Type B pancreatic cell (in vitro differentiated cells): Measurements from ENCODE around the gene TMEM203. TPM values are rescaled to one million over a fixed set of nuclear protein-coding genes. Genes with fewer than 3 reads are reported as not detected.
A peak's percentile ranks its signal among the peaks of the same experiment; 100 is the strongest.

Source experiments
- DNase-seq: peaks from one replicate; pipeline ENCODE4 v3.0.0; 2021; ENCODE audit warnings: mixed read lengths; ENCODE audit not compliant: unreplicated experiment; ENCODE audit errors: extremely low spot score
- H3K27ac Mint-ChIP-seq: 2 replicates; pipeline ENCODE4 v1.8.0; 2021; ENCODE audit warnings: mild to moderate bottlenecking, mixed read lengths
- H3K27me3 Mint-ChIP-seq: 2 replicates; pipeline ENCODE4 v1.8.0; 2021; ENCODE audit warnings: mixed read lengths
- H3K36me3 Mint-ChIP-seq: 2 replicates; pipeline ENCODE4 v1.8.0; 2021; ENCODE audit warnings: mixed read lengths
- H3K4me1 Mint-ChIP-seq: one replicate; pipeline ENCODE4 v1.8.0; 2021; ENCODE audit warnings: mixed read lengths; ENCODE audit not compliant: unreplicated experiment
- H3K4me3 Mint-ChIP-seq: 2 replicates; pipeline ENCODE4 v1.8.0; 2021; ENCODE audit warnings: mild to moderate bottlenecking, mixed read lengths
- H3K9me3 Mint-ChIP-seq: 2 replicates; pipeline ENCODE4 v1.8.0; 2021; ENCODE audit warnings: mixed read lengths
- total RNA-seq: library from RNA; stranded (reverse); gene quantifications from 2 replicates; pipeline ENCODE4 v1.2.1, GENCODE V29; 2021; ENCODE audit warnings: low replicate concordance
- TF ChIP-seq, protein P1 (sequence below): fragments of 200-600 bp; sonication (generic); conservative IDR thresholded peaks from 2 replicates; pipeline ENCODE4 v1.5.0; 2021; ENCODE audit warnings: antibody characterized with exemption, mild to moderate bottlenecking

TMEM203 gene
- total RNA-seq, 1 donor from 2014 or later = 46.3 TPM

DNA sequence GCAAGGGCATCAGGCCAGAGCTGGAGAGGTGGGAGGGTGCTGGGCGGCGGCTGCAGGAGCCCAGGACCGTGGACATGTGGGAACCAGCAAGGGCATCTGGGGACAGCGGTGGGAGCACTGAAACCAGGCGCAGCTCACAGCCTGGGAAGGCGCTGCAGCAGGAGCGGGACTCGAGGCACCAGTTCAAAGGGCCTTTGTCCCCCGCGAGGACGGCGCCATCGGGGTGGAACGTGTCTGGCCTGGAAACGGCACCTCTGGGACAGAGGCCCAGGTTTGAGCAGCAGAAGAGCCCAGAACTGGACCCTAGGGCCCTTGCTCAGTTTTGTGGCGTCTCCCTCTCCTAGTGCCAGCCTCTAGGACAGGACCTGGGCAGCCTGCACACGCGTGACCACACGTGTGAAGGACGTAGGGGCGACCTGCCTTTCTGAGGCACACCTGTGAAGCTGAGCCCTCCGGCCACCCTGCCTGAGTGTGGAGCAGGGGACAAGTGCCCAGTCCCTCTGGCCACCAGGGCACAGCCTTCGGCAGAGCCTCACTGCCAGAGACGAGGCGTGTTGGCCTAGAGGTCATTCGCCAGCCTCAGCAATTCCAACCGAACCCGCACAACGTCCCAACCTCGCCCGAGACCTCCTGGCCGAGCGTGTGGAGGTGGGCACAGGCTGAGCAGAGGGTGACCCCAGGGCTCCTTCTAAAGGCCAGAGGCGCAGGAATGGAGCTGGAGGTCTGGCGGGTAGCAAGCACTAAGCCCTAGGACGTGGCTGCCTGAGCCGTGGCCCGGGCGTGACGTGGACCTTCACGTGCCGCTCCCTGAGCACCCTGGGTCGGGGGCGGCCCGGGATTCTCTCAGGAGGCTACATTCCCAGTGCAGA is 31.4 kb downstream of the TMEM203 start:
- no peak overlapping the region for H3K27ac Mint-ChIP-seq
- H3K36me3 Mint-ChIP-seq = no peaks in the 10 kb centered on the region
- TF ChIP-seq, protein P1, sequence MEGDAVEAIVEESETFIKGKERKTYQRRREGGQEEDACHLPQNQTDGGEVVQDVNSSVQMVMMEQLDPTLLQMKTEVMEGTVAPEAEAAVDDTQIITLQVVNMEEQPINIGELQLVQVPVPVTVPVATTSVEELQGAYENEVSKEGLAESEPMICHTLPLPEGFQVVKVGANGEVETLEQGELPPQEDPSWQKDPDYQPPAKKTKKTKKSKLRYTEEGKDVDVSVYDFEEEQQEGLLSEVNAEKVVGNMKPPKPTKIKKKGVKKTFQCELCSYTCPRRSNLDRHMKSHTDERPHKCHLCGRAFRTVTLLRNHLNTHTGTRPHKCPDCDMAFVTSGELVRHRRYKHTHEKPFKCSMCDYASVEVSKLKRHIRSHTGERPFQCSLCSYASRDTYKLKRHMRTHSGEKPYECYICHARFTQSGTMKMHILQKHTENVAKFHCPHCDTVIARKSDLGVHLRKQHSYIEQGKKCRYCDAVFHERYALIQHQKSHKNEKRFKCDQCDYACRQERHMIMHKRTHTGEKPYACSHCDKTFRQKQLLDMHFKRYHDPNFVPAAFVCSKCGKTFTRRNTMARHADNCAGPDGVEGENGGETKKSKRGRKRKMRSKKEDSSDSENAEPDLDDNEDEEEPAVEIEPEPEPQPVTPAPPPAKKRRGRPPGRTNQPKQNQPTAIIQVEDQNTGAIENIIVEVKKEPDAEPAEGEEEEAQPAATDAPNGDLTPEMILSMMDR = no peak
- DNase-seq = no peak
- peaks cover 26% of the 10 kb centered on the region for H3K27me3 Mint-ChIP-seq
- no peaks in the 10 kb centered on the region for H3K9me3 Mint-ChIP-seq
- H3K4me3 Mint-ChIP-seq = no peak overlapping the region
- no peaks in the 10 kb centered on the region for H3K4me1 Mint-ChIP-seq

DNA sequence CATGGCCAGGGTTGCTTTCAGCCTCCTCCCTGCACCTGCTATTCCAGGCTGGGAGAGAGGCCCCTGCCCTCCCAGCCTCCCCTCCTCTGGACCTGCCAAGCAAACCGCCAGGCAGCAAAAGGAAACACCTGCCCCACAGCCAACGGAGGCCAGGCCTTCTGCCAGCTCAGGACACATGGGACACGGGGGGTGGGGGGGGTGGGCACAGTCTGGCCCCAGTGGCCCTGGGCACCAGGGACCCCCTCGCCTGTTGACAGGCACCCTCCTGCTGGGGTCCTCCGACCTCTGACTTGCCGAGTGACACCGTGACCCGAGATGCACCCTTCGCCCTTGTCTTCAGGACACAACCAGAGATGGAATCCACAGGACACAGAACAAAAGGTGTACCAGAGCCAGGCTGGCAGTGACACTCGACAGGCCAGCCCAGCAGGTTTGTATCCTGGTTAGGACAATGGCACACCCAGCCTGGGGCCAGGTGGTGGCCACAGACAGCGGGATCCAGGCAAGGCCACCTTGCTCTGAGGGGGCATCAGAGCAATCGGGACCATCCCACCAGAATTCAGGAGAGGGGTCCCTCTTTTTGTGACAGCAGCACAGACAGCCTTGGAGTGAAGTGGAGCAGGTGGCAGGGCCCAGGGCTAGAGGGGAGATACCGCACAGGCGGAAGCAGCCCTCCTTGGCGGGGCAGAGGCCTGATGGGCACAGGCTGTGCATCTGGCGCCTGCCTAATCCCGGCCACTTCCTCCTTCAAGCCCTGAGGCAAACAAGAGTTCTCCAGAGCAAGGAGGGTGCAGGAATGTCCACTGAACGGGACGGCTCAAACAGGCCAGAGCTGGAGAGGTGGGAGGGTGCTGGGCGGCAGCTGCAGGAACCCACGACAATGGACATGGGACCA is 32.3 kb downstream of the TMEM203 start:
- no peak for DNase-seq
- Mint-ChIP-seq H3K4me3 (no peak overlapping the region), H3K4me1 (no peaks in the 10 kb centered on the region), H3K9me3 (no peaks in the 10 kb centered on the region), H3K27me3 (peaks cover 26% of the 10 kb centered on the region), H3K36me3 (no peaks in the 10 kb centered on the region), H3K27ac (no peak overlapping the region)
- TF ChIP-seq, protein P1 = no peak

DNA sequence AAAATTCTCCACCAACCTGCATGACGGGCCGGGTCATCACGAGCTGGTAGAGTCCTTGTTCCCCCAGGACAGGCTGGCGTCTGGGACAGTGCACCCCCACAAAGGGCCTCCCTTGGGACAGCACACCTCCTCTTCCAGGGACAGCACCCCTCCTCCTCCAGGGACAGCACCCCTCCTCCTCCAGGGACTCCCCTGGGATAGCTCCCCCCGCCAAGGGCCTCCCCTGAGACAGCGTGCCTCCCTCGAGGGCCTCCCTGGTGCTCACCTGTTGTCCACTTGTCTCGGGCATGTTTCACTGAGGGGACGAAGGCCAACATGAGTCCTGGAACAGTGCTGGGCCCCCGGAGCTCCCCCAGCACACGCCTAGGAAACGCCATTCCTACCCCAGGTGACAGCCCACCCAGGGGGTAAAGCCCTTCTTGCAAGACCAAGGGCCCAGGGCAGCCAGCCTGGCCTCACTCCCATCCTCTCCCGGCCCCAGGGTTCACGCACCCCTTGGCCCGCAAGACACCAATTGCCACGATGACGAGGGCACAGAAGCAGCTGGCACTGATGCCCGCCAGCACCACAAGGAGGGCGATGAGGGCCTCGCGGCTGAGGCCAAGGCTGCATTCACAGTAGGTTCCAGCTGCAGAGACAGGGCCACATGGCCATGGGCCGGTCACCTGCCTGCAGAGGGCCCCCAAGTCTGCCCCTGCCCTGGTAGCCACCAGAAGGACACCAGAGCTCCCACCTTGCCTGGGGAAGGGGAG is 34.1 kb downstream of the TMEM203 start:
- peaks cover 31% of the 10 kb centered on the region for H3K27me3 Mint-ChIP-seq
- H3K27ac Mint-ChIP-seq = no peak overlapping the region
- H3K4me3 Mint-ChIP-seq = no peak overlapping the region

DNA sequence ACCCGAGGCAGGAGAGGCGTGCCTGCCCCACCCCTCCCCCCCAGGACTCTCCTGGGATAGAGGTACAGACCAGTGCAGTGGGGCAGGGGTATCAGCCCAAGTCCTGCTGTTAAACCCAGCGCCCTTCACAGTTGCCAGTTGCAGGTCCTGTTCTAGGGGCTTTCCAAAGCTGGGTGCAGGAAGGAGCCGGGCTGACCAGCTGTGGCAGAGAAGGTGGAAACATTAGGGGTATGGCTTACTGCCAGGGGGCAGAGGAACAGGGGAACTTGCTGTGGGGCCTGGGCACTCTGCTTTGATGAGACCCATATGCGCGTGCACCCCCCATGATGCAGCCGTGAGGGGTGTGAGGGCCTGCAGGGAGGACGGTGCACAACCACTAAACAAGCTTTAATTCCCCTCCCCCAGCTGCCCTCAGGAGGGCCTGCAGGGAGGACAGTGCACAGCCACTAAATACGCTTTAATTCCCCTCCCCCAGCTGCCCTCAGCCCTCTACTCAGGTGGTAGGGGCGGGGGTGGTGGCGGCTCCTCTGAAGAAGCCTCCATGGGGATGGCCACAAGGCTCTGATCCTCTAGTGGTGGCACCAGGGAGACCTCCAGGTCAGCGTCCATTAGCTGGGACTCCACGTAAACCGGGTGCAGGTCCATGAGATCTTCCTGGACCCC is 34.8 kb downstream of the TMEM203 start:
- TF ChIP-seq, protein P1 = no peak
- H3K4me1 Mint-ChIP-seq = no peaks in the 10 kb centered on the region
- H3K27ac Mint-ChIP-seq = no peak overlapping the region
- DNase-seq = no peak
- H3K4me3 Mint-ChIP-seq = no peak overlapping the region
- no peaks in the 10 kb centered on the region for H3K36me3 Mint-ChIP-seq
- peaks cover 37% of the 10 kb centered on the region for H3K27me3 Mint-ChIP-seq
- no peaks in the 10 kb centered on the region for H3K9me3 Mint-ChIP-seq

More for the DNA sequence above, 34.1 kb downstream of the TMEM203 start:
- no peaks in the 10 kb centered on the region for H3K4me1 Mint-ChIP-seq
- DNase-seq = no peak
- TF ChIP-seq, protein P1 = no peak
- H3K36me3 Mint-ChIP-seq = no peaks in the 10 kb centered on the region
- H3K9me3 Mint-ChIP-seq = no peaks in the 10 kb centered on the region

DNA sequence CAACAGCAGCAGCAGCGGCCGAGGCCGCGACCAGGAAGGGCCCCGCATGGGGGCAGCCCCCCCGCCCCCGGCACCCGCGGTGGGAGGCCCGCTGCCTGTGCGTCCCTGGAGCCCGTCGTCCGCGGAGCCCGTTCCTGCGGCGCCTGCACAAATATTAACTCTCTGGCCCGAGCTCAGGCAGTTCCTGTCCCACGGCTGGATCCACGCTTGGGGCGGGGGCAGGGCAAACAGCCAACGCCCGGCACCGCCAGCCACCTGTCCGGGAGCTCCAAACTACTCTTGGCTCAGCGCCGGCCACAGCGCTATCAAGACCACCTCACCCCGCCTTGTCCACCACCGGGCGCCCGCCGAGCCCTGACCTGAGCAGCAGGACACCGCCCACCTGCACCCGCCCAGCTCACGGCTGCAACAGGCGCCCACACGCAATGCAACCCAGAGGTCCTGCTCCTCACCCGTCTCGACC is 35.5 kb downstream of the TMEM203 start, which contains the start of gene LRRC26:
Gene LRRC26, minus strand, starts transcription at position 156 of the 463 bp plus-strand sequence. Its CDS starts 108 bp downstream, at position 48.
- peaks cover 43% of the 10 kb centered on the region for H3K27me3 Mint-ChIP-seq

More for the DNA sequence above, 35.5 kb downstream of the TMEM203 start, which contains the start of gene LRRC26:
- no peaks in the 10 kb centered on the region for H3K36me3 Mint-ChIP-seq
- DNase-seq = no peak
- H3K4me3 Mint-ChIP-seq = peak within 1 kb of the TSS; percentile 78
- H3K27ac Mint-ChIP-seq = no peak within 1 kb of the TSS
- TF ChIP-seq, protein P1 = no peak
- H3K9me3 Mint-ChIP-seq = no peaks in the 10 kb centered on the region
- H3K4me1 Mint-ChIP-seq = no peaks in the 10 kb centered on the region
